Measurements from ENCODE around the gene PRKG1. TPM values are rescaled to one million over a fixed set of nuclear protein-coding genes. Genes with fewer than 3 reads are reported as not detected.
"Not testable (repeated sequence)": the region's sequence is repeated elsewhere in the genome, so short reads cannot be mapped to it uniquely, and the experiment has no call there.

The PRKG1 gene
- total RNA-seq, 1 experiment from 2014 or later, result 1.7 TPM

- no peak for DNase-seq (ENCODE audit: low read depth)
These were observed 153.8 kb downstream of the PRKG1 start for GRCh38 chr10:51227897-51228713.

GRCh38 chr10:51228714-51229100 is 154.4 kb downstream of the PRKG1 start:
- no peak for DNase-seq (ENCODE audit: low read depth)

GRCh38 chr10:51230887-51231585 is 156.7 kb downstream of the PRKG1 start:
- DNase-seq (ENCODE audit: low read depth), result no peak

- DNase-seq (ENCODE audit: low read depth), result peak; percentile 46
These were observed 157.5 kb downstream of the PRKG1 start for GRCh38 chr10:51231754-51232153.

GRCh38 chr10:51233337-51234100 is 159.2 kb downstream of the PRKG1 start:
- no peak for DNase-seq (ENCODE audit: low read depth)

- DNase-seq (ENCODE audit: low read depth), result no peak
These were observed 161.6 kb downstream of the PRKG1 start for GRCh38 chr10:51235865-51236264.

GRCh38 chr10:51239006-51239405 is 164.7 kb downstream of the PRKG1 start:
- DNase-seq (ENCODE audit: low read depth), result no peak

- no peak for DNase-seq (ENCODE audit: low read depth)
These were observed 167.2 kb downstream of the PRKG1 start for GRCh38 chr10:51241461-51241860.

GRCh38 chr10:51242393-51242792 is 168.1 kb downstream of the PRKG1 start:
- DNase-seq (ENCODE audit: low read depth), result peak; percentile 21

GRCh38 chr10:51244309-51244708 is 170.0 kb downstream of the PRKG1 start:
- peak; percentile 18 for DNase-seq (ENCODE audit: low read depth)

- peak; percentile 79 for DNase-seq (ENCODE audit: low read depth)
These were observed 170.6 kb downstream of the PRKG1 start for GRCh38 chr10:51244748-51245490.

GRCh38 chr10:51246156-51246555 is 171.9 kb downstream of the PRKG1 start:
- DNase-seq (ENCODE audit: low read depth), result peak; percentile 50

- DNase-seq (ENCODE audit: low read depth), result no peak
These were observed 176.1 kb downstream of the PRKG1 start for GRCh38 chr10:51250278-51250920.

GRCh38 chr10:51251110-51251509 is 176.8 kb downstream of the PRKG1 start:
- DNase-seq (ENCODE audit: low read depth), result no peak

GRCh38 chr10:51255381-51255780 is 181.1 kb downstream of the PRKG1 start:
- DNase-seq (ENCODE audit: low read depth), result no peak

- no peak for DNase-seq (ENCODE audit: low read depth)
These were observed 183.4 kb downstream of the PRKG1 start for GRCh38 chr10:51257511-51258248.

GRCh38 chr10:51260376-51260775 is 186.1 kb downstream of the PRKG1 start:
- DNase-seq (ENCODE audit: low read depth), result no peak

- no peak for DNase-seq (ENCODE audit: low read depth)
These were observed 192.2 kb downstream of the PRKG1 start for GRCh38 chr10:51266496-51266895.

GRCh38 chr10:51267980-51268570 is 193.8 kb downstream of the PRKG1 start:
- DNase-seq (ENCODE audit: low read depth), result not testable (repeated sequence)

GRCh38 chr10:51269821-51270220 is 195.5 kb downstream of the PRKG1 start:
- peak; percentile 66 for DNase-seq (ENCODE audit: low read depth)

Measured in M059J (cell line).